Heart left ventricle (tissue), 16 donors: ENCODE results near the gene GSK3A. TPM values are rescaled to one million over a fixed set of nuclear protein-coding genes. Genes with fewer than 3 reads are reported as not detected.
A peak's percentile ranks its signal among the peaks of the same experiment; 100 is the strongest.

Source experiments
- ATAC-seq, 4 donors: fragments of 200-7000 bp; cut with Tn5 transposase; one replicate each; pipeline ENCODE4 v1.9.1; 2020 to 2022; ENCODE audit warnings: moderate library complexity in 4 of 4, mild to moderate bottlenecking in 3 of 4, moderate number of reproducible peaks in 1 of 4
- DNase-seq, 5 donors: peaks; one replicate each; pipeline ENCODE4 v3.0.0-alpha.2; 2020
- H3K27ac ChIP-seq, 12 donors: fragments of 200-600 bp; sonication (generic) in 4 of 12; one replicate each; pipeline versions ENCODE4 v1.5.0 to v1.8.0; 2016 to 2022; ENCODE audit warnings: mild to moderate bottlenecking in 2 of 12
- H3K27me3 ChIP-seq, 9 donors: fragments of 200-600 bp; sonication (generic) in 2 of 9; one replicate each; pipeline versions ENCODE4 v1.5.1 to v1.8.0; 2016 to 2022; ENCODE audit warnings: mild to moderate bottlenecking in 3 of 9
- H3K36me3 ChIP-seq, 9 donors: fragments of 200-600 bp; sonication (generic) in 2 of 9; one replicate each; pipeline versions ENCODE4 v1.5.0 to v1.8.0; 2018 to 2022; ENCODE audit warnings: mild to moderate bottlenecking in 2 of 9
- H3K4me1 ChIP-seq, 12 donors: fragments of 200-600 bp; sonication (generic) in 4 of 12; one replicate each; pipeline versions ENCODE4 v1.5.0 to v1.8.0; 2016 to 2022; ENCODE audit warnings: mild to moderate bottlenecking in 3 of 12
- H3K4me3 ChIP-seq, 12 donors: fragments of 200-600 bp; sonication (generic) in 4 of 12; one replicate each; pipeline versions ENCODE4 v1.5.0 to v1.8.0; 2017 to 2022; ENCODE audit warnings: mild to moderate bottlenecking in 9 of 12, moderate library complexity in 4 of 12
- H3K9me3 ChIP-seq, 12 donors: fragments of 200-600 bp; sonication (generic) in 4 of 12; one replicate each; pipeline versions ENCODE4 v1.5.0 to v1.8.0; 2016 to 2022; ENCODE audit warnings: mild to moderate bottlenecking in 1 of 12
- POLR2A ChIP-seq, 2 donors: fragments of 450-650 bp; IDR thresholded peaks; one replicate each; pipeline ENCODE4 v1.6.1; 2017; ENCODE audit warnings: antibody characterized with exemption in 2 of 2, mild to moderate bottlenecking in 2 of 2, moderate library complexity in 2 of 2
- WGBS, 4 donors: extraction: QIAGEN DNeasy Blood & Tissue Kit in 2 of 4; methylation state at CpG; one replicate each; pipeline versions ENCODE4 v1.1.5 to v1.1.7; 2013 to 2018; 5-methylcytosine and 5-hydroxymethylcytosine counted together
- intact Hi-C, 10 donors: fragments of 100-400 bp; cut with DNase I; formaldehyde crosslinking; loops; one replicate each; pipeline versions ENCODE4 v1.11.1 to v1.14.2; 2022
- long read RNA-seq, 3 donors: library from polyadenylated mRNA; unstranded; transcript quantifications; one replicate each; pipeline ENCODE4 v2.0.0, GENCODE V29; 2020 to 2021
- polyA plus RNA-seq, 2 donors: library from polyadenylated mRNA; stranded (reverse); fragments of 200-250 nt; gene quantifications; one replicate each; pipeline ENCODE4 v1.2.3, GENCODE V29; 2013
- total RNA-seq, 9 donors: library from RNA; depleted of rRNA in 2 of 9; stranded (reverse); fragments of >200 nt in 2 of 9; fragmentation: NEBNext Ultra II Directional in 3 of 9; extraction: Animal tissue kit (Norgen Biotek cat#: 25700) in 3 of 9; gene quantifications; one replicate each; pipeline versions ENCODE4 v1.1.0 to v1.2.4, GENCODE V29; 2016 to 2023
- TF ChIP-seq, protein P1 (sequence below), 12 donors: fragments of 200-600 bp; sonication (generic) in 4 of 12; IDR thresholded peaks; one replicate each; pipeline versions ENCODE4 v1.5.0 to v1.8.0; 2018 to 2022; ENCODE audit warnings: antibody characterized with exemption in 12 of 12, mild to moderate bottlenecking in 5 of 12
- donor health status: ischemic (EF 13 %, LVEDD 7.1; RV severe dilation, severe dysfunction).
- donor health status: healthy with polysubstance abuse.
- donor health status: DM: no; HTN: yes; CAD: no.
- donor health status: DM: no; HTN: no; CAD: no.
- donor health status: ischemic (EF 25% LVEDD 6.9; RV normal size, moderate dysfunction).
- donor health status: ischemic (EF 25% LVEDD 5.7; RV mildly dilated, moderate dysfunction).
- donor health status: healthy.
- donor health status: DM: yes; HTN: yes; CAD: no.
- donor health status: ischemic (EF 35%, LVEDD 5.7; RV mildly dilated, moderate dysfunction).
- donor health status: nonischemic (EF 11% LVEDD 7.7; RV severe dilation, severe dysfunction).
- donor health status: DM: yes; HTN: yes; CAD: no.
- donor health status: PGD.
- donor health status: ischemic (EF 29% LVEDD 5.4; RV normal size, mild dysfunction).
- donor health status: nonischemic (EF 23%, LVEDD 6.1; RV moderate dilation, normal function).

GSK3A gene
- total RNA-seq (10 to 100 TPM; 22.5 to 46.9 (median 36.8) TPM), polyA plus RNA-seq (10 to 100 TPM; 51.6 to 76.5 TPM)
- long read RNA-seq, donor 1, transcript GSK3A-201 (11 exons, 2,188 nt): major isoform, 11 of 16 reads
- long read RNA-seq, donor 1, partial matches to known transcripts: 1 of 16 reads
- long read RNA-seq, donor 1, other reads (novel, unspliced or antisense): 3 of 16 reads
- long read RNA-seq, donor 2, partial matches to known transcripts: 0 of 1 reads
- long read RNA-seq, donor 2, other reads (novel, unspliced or antisense): 1 of 1 reads
- long read RNA-seq, donor 3, transcript GSK3A-201 (11 exons, 2,188 nt): major isoform, 14 of 25 reads
- long read RNA-seq, donor 3, partial matches to known transcripts: 1 of 25 reads
- long read RNA-seq, donor 3, other reads (novel, unspliced or antisense): 10 of 25 reads

DNA sequence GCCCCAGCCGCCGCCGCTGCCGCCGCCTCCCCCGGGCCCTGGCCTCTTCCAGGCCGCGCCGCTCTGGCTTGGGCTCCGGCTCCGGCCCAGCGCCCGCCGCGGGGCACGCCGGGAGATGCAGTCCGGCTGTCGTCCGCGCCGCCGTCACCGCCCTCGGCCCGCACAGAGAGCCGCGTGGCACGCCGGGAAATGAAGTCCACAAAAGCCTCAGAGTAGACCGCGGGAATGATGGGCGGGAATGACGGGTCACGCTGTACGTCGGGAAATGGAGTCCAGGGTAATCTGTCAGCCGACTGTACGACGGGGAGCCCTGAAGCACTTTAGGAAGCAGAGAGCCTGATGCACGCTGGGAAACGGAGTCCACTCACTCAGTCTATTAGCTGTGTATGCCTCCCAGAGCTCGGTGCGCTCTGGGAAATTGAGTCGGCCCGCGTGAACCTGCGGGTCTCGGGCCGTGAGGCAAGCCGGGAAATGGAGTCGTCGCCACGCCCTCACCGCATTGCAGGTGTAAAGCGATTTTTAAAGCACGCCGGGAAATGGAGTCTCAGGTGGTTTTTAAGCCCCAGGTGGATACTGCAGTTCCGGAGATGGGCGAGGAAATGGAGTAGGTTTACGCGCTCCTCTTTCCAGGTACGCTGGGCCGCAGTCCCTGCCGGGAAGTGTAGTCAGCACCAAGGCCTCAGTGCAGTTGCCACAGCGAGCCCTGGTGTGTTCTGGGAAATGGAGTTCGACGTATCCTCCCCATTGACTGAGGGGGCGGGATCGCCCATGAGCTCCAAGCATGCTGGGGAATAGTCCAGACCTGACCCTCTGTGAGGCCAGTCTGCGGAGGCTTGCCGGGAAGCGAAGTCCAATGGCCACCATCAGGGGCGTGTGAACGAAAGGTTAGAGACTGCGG lies at the start of gene GSK3A:
GSK3A (minus strand) TSS at position 91 of the 898 bp plus-strand sequence. CDS start 137 bp downstream, outside the sequence.
- TF ChIP-seq, protein P1, sequence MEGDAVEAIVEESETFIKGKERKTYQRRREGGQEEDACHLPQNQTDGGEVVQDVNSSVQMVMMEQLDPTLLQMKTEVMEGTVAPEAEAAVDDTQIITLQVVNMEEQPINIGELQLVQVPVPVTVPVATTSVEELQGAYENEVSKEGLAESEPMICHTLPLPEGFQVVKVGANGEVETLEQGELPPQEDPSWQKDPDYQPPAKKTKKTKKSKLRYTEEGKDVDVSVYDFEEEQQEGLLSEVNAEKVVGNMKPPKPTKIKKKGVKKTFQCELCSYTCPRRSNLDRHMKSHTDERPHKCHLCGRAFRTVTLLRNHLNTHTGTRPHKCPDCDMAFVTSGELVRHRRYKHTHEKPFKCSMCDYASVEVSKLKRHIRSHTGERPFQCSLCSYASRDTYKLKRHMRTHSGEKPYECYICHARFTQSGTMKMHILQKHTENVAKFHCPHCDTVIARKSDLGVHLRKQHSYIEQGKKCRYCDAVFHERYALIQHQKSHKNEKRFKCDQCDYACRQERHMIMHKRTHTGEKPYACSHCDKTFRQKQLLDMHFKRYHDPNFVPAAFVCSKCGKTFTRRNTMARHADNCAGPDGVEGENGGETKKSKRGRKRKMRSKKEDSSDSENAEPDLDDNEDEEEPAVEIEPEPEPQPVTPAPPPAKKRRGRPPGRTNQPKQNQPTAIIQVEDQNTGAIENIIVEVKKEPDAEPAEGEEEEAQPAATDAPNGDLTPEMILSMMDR (IDR thresholded peaks at IDR 0.05): peak in 4 of 12 donors; percentile 9 to 17 (median 15)
- TF ChIP-seq POLR2A (IDR thresholded peaks at IDR 0.05): peak; percentile 61 to 89
- Histone ChIP-seq H3K36me3 (peaks cover 0 to 26% (median 11%) of the 10 kb centered on the region in 9 donors), H3K4me3 (peak within 1 kb of the TSS; percentile 69 to 94 (median 84)), H3K9me3 (no peaks in the 10 kb centered on the region), H3K27ac (peak within 1 kb of the TSS; percentile 85 to 99 (median 92)), H3K4me1 (peaks cover 15 to 68% (median 56%) of the 10 kb centered on the region in 12 donors), H3K27me3 (no peaks in the 10 kb centered on the region)
- ATAC-seq (peak; percentile 86 to 91 (median 90)), DNase-seq (peak; percentile 98 to 99 (median 99))
- intact Hi-C loops: loop anchor here in 4 of 10 donors (1.0 to 10.0 kb wide), 5 partner anchors 22 to 182 kb away; partner anchors contain the start of genes LIPE (in 2 of the 4) and ZNF526 (in 1 of the 4)
- 0% methylated on average over 44 to 76 of the region's 76 CpGs for WGBS, 4 donors

DNA sequence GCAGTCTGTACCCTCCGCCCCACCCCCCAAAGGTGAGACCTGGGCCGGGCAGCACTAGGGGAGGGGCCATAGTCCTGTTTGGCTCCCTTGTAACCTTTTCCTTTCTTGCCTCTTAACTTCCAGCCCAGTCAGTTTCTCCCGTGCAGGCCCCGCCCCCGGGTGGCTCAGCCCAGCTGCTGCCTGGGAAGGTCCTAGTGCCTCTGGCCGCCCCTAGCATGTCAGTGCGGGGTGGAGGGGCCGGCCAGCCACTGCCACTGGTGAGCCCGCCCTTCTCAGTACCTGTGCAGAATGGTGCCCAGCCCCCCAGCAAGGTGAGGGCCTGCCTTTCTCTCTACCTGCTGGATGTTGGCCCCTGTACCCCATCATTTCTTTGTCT lies 49.0 kb upstream of the GSK3A start:
- peaks cover 0 to 93% (median 83%) of the 10 kb centered on the region in 9 donors for H3K36me3 ChIP-seq
- ATAC-seq (no peak), DNase-seq (no peak)
- no peak overlapping the region for H3K27ac ChIP-seq
- WGBS, 4 donors: 66 to 70% (median 67%) methylated on average over 9 of the region's 9 CpGs
- no peaks in the 10 kb centered on the region for H3K9me3 ChIP-seq
- H3K4me1 ChIP-seq: peaks cover 0 to 8% (median 6%) of the 10 kb centered on the region in 12 donors
- TF ChIP-seq, protein P1 (IDR thresholded peaks at IDR 0.05): no peak
- TF ChIP-seq POLR2A (IDR thresholded peaks at IDR 0.05): no peak
- intact Hi-C loops: loop anchor here in 2 of 10 donors (5.0 to 10.0 kb wide), 2 partner anchors 44 to 157 kb away; partner anchors contain the start of gene POU2F2 (in 1 of the 2)
- H3K27me3 ChIP-seq: no peaks in the 10 kb centered on the region
- H3K4me3 ChIP-seq: no peak overlapping the region

DNA sequence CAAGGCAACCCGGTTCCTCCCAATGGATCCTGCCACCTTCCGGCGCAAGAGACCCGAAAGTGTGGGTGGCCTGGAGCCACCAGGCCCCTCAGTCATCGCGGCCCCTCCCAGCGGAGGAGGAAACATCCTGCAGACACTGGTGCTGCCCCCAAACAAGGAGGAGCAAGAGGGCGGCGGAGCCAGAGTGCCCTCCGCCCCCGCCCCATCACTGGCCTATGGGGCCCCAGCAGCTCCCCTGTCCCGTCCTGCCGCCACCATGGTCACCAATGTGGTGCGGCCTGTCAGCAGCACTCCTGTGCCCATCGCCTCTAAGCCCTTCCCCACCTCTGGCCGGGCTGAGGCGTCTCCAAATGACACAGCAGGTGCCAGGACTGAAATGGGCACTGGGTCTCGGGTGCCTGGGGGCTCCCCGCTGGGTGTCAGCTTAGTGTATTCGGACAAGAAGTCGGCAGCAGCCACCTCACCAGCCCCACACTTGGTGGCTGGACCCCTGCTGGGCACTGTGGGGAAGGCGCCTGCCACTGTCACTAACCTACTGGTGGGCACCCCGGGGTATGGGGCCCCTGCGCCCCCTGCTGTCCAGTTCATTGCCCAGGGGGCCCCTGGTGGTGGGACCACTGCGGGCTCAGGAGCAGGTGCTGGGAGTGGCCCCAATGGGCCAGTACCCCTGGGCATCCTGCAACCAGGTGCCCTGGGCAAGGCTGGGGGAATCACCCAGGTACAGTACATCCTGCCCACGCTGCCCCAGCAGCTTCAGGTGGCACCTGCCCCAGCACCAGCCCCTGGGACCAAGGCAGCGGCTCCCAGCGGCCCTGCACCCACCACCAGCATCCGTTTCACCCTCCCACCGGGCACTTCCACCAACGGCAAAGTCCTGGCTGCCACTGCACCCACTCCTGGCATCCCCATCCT lies 48.4 kb upstream of the GSK3A start:
- intact Hi-C loops: loop anchor here in 2 of 10 donors (5.0 to 10.0 kb wide), 2 partner anchors 43 to 156 kb away; partner anchors contain the start of gene POU2F2 (in 1 of the 2)
- Histone ChIP-seq H3K9me3 (no peaks in the 10 kb centered on the region), H3K27ac (no peak overlapping the region), H3K4me1 (peaks cover 4 to 14% (median 12%) of the 10 kb centered on the region in 12 donors), H3K36me3 (peaks cover 0 to 91% (median 83%) of the 10 kb centered on the region in 9 donors), H3K27me3 (no peaks in the 10 kb centered on the region), H3K4me3 (no peak overlapping the region)
- ATAC-seq (no peak), DNase-seq (peak in 1 of 5 donors; percentile 44)
- TF ChIP-seq, protein P1 (IDR thresholded peaks at IDR 0.05): peak in 11 of 12 donors; percentile 20 to 50 (median 35)
- no peak for TF ChIP-seq POLR2A (IDR thresholded peaks at IDR 0.05)
- 85 to 88% (median 86%) methylated on average over 25 to 31 of the region's 31 CpGs for WGBS, 4 donors
